Caki2 (cell line): ENCODE data around the gene ZNF101. TPM values are rescaled to one million over a fixed set of nuclear protein-coding genes. Genes with fewer than 3 reads are reported as not detected.
A peak's percentile ranks its signal among the peaks of the same experiment; 100 is the strongest.

Source experiments
- DNase-seq: peaks from one replicate; pipeline ENCODE4 v3.0.0-alpha.2; 2015; ENCODE audit warnings: low read depth
- in situ Hi-C: cut with HindIII; loops from 2 replicates; pipeline ENCODE4 v1.10.0; 2016; ENCODE audit warnings: low sequenced_read_pairs, low pct_unique_long_range_greater_than_20kb, mixed read lengths
- total RNA-seq: library from RNA; depleted of rRNA; stranded (reverse); fragments of >200 nt; shearing (Covaris generic); gene quantifications from 2 replicates; pipeline ENCODE4 v1.2.3, GENCODE V29; 2014; ENCODE audit warnings: low replicate concordance; rRNA removed

ZNF101 gene
- total RNA-seq, result 2.3 and 5.3 TPM in 2 replicates

GRCh38 chr19:19668230-19669012 lies at the start of gene ZNF101:
Gene ZNF101, plus strand, starts transcription at chr19:19668839. Its CDS starts 125 bp downstream, at chr19:19668964.
- peak; percentile 85 for DNase-seq
- in situ Hi-C loops, result loop anchor here (10.0 kb wide), 1 partner anchor 134 kb away; the partner anchor contains the start of gene CILP2

GRCh38 chr19:19619181-19619848 lies 49.3 kb upstream of the ZNF101 start:
- no peak for DNase-seq
- in situ Hi-C loops, result no loop called here

- DNase-seq, result no peak
- in situ Hi-C loops, result no loop called here
Observed at GRCh38 chr19:19619849-19620210, 48.8 kb upstream of the ZNF101 start.

- no peak for DNase-seq
- in situ Hi-C loops, result no loop called here
Observed at GRCh38 chr19:19623383-19623782, 45.3 kb upstream of the ZNF101 start.

- no peak for DNase-seq
- in situ Hi-C loops, result no loop called here
Observed at GRCh38 chr19:19624032-19624570, 44.5 kb upstream of the ZNF101 start.

GRCh38 chr19:19626516-19627472 lies 41.8 kb upstream of the ZNF101 start:
- DNase-seq, result no peak
- in situ Hi-C loops, result no loop called here

GRCh38 chr19:19627621-19628500 lies 40.8 kb upstream of the ZNF101 start, which contains the start of gene LPAR2:
Gene LPAR2, minus strand, starts transcription at chr19:19628220. Its CDS starts 945 bp downstream, at chr19:19627275.
- DNase-seq, result no peak
- in situ Hi-C loops, result no loop called here

- in situ Hi-C loops, result no loop called here
- peak; percentile 66 for DNase-seq
Observed at GRCh38 chr19:19628501-19629134, 40.0 kb upstream of the ZNF101 start.

GRCh38 chr19:19630062-19630414 lies 38.6 kb upstream of the ZNF101 start:
- in situ Hi-C loops, result no loop called here
- no peak for DNase-seq

GRCh38 chr19:19630426-19630825 lies 38.2 kb upstream of the ZNF101 start:
- no peak for DNase-seq
- in situ Hi-C loops, result no loop called here

GRCh38 chr19:19631346-19631745 lies 37.3 kb upstream of the ZNF101 start:
- no peak for DNase-seq
- in situ Hi-C loops, result no loop called here

GRCh38 chr19:19632661-19633060 lies 36.0 kb upstream of the ZNF101 start:
- DNase-seq, result no peak
- in situ Hi-C loops, result no loop called here

GRCh38 chr19:19633711-19634515 lies 34.7 kb upstream of the ZNF101 start:
- DNase-seq, result no peak
- in situ Hi-C loops, result no loop called here

GRCh38 chr19:19634516-19635312 lies 33.9 kb upstream of the ZNF101 start:
- in situ Hi-C loops, result no loop called here

GRCh38 chr19:19635313-19635702 lies 33.3 kb upstream of the ZNF101 start:
- in situ Hi-C loops, result no loop called here
- DNase-seq, result no peak

More at GRCh38 chr19:19634516-19635312, 33.9 kb upstream of the ZNF101 start:
- no peak for DNase-seq
